WTC11 (cell line): ENCODE data around the gene FHIP1B. TPM values are rescaled to one million over a fixed set of nuclear protein-coding genes. Genes with fewer than 3 reads are reported as not detected.
"Not testable (repeated sequence)": the region's sequence is repeated elsewhere in the genome, so short reads cannot be mapped to it uniquely, and the experiment has no call there.

Source experiments
- ATAC-seq: fragments of 200-7000 bp; cut with Tn5 transposase; 2 replicates; pipeline ENCODE4 v1.10.0; 2021; ENCODE audit warnings: mild to moderate bottlenecking, moderate library complexity
- CTCF ChIA-PET: fragments of 300-600 bp; sonication (Branson Sonifier 250); formaldehyde crosslinking; loops from one replicate; lab custom pipeline; 2021; ENCODE audit warnings: antibody characterized with exemption; lab: Charles Lee
- POLR2A ChIA-PET: fragments of 350-600 bp; sonication (Branson Sonifier 250); formaldehyde crosslinking; loops from one replicate; lab custom pipeline; 2021; ENCODE audit warnings: antibody characterized with exemption; lab: Charles Lee
- DNase-seq: peaks from one replicate; pipeline ENCODE4 v3.0.0; 2021; ENCODE audit warnings: low spot score
- H3K27ac Mint-ChIP-seq: 2 replicates; pipeline ENCODE4 v1.8.0; 2021; ENCODE audit warnings: mixed read lengths
- H3K27me3 Mint-ChIP-seq: 2 replicates; pipeline ENCODE4 v1.8.0; 2021; ENCODE audit warnings: low read depth, mild to moderate bottlenecking, moderate library complexity, mixed read lengths
- H3K36me3 Mint-ChIP-seq: 2 replicates; pipeline ENCODE4 v1.8.0; 2021; ENCODE audit warnings: mixed read lengths
- H3K4me1 Mint-ChIP-seq: 2 replicates; pipeline ENCODE4 v1.8.0; 2022; ENCODE audit warnings: mixed read lengths
- H3K4me3 Mint-ChIP-seq: 2 replicates; pipeline ENCODE4 v1.8.0; 2021; ENCODE audit warnings: mild to moderate bottlenecking, moderate library complexity, mixed read lengths
- H3K9me3 Mint-ChIP-seq: 2 replicates; pipeline ENCODE4 v1.8.0; 2021; ENCODE audit warnings: mixed read lengths
- CBFB ChIP-seq: sonication (generic); formaldehyde crosslinking; IDR thresholded peaks from 2 replicates; pipeline ENCODE4 v1.8.1; 2022; ENCODE audit warnings: mild to moderate bottlenecking, low read depth, missing genetic modification reagents
- EMX1 ChIP-seq: fragments of 250-450 bp; sonication (Bioruptor Pico); IDR thresholded peaks from 2 replicates; pipeline ENCODE4 v1.8.0; 2021; ENCODE audit warnings: mild to moderate bottlenecking
- GABPB1 ChIP-seq: sonication (generic); formaldehyde crosslinking; IDR thresholded peaks from 2 replicates; pipeline ENCODE4 v1.8.1; 2023; ENCODE audit warnings: mild to moderate bottlenecking, missing genetic modification reagents
- HMGA2 ChIP-seq: fragments of 250-450 bp; sonication (Bioruptor Pico); IDR thresholded peaks from 2 replicates; pipeline ENCODE4 v1.4.0; 2021; ENCODE audit warnings: mild to moderate bottlenecking, moderate library complexity
- JUN ChIP-seq: sonication (generic); formaldehyde crosslinking; IDR thresholded peaks from 2 replicates; pipeline ENCODE4 v1.8.0; 2023; ENCODE audit warnings: mild to moderate bottlenecking, missing genetic modification reagents
- MYBL2 ChIP-seq: sonication (generic); formaldehyde crosslinking; IDR thresholded peaks from 2 replicates; pipeline ENCODE4 v1.8.1; 2023; ENCODE audit warnings: mild to moderate bottlenecking, moderate library complexity, missing genetic modification reagents
- NR3C1 ChIP-seq: sonication (generic); formaldehyde crosslinking; conservative IDR thresholded peaks from 2 replicates; pipeline ENCODE4 v1.8.1; 2023; ENCODE audit warnings: low read depth, mild to moderate bottlenecking, missing genetic modification reagents
- RORB ChIP-seq: fragments of 250-450 bp; sonication (Bioruptor Pico); IDR thresholded peaks from 2 replicates; pipeline ENCODE4 v1.9.0; 2021; ENCODE audit warnings: mild to moderate bottlenecking
- TP53 ChIP-seq: sonication (generic); formaldehyde crosslinking; IDR thresholded peaks from 2 replicates; pipeline ENCODE4 v1.8.1; 2023; ENCODE audit warnings: mild to moderate bottlenecking, missing genetic modification reagents
- ZNF138 ChIP-seq: sonication (generic); formaldehyde crosslinking; conservative IDR thresholded peaks from 2 replicates; pipeline ENCODE4 v1.8.1; 2022; ENCODE audit warnings: mild to moderate bottlenecking, moderate library complexity, missing genetic modification reagents
- ZNF232 ChIP-seq: sonication (generic); formaldehyde crosslinking; IDR thresholded peaks from 2 replicates; pipeline ENCODE4 v1.8.0; 2022; ENCODE audit warnings: mild to moderate bottlenecking, missing genetic modification reagents
- total RNA-seq: library from RNA; stranded (reverse); gene quantifications from 3 replicates; pipeline ENCODE4 v1.2.3, GENCODE V29; 2021
- TF ChIP-seq, protein P1 (sequence below): sonication (generic); formaldehyde crosslinking; IDR thresholded peaks from 2 replicates; pipeline ENCODE4 v1.8.1; 2023; ENCODE audit warnings: mild to moderate bottlenecking, missing genetic modification reagents
- TF ChIP-seq, protein P2 (sequence below): fragments of 200-600 bp; IDR thresholded peaks from 2 replicates; pipeline ENCODE4 v1.8.0; 2022; ENCODE audit warnings: antibody characterized with exemption
- TF ChIP-seq, protein P3 (sequence below): fragments of 250-450 bp; sonication (Bioruptor Pico); IDR thresholded peaks from 2 replicates; pipeline ENCODE4 v1.9.0; 2021; ENCODE audit warnings: mild to moderate bottlenecking
- TF ChIP-seq, protein P4 (sequence below): sonication (generic); formaldehyde crosslinking; IDR thresholded peaks from 2 replicates; pipeline ENCODE4 v1.8.1; 2022; ENCODE audit warnings: low read depth, missing genetic modification reagents, borderline replicate concordance
- TF ChIP-seq, protein P5 (sequence below): sonication (generic); formaldehyde crosslinking; IDR thresholded peaks from 2 replicates; pipeline ENCODE4 v1.8.0; 2023; ENCODE audit warnings: mild to moderate bottlenecking, missing genetic modification reagents
- TF ChIP-seq, protein P6 (sequence below): fragments of 250-450 bp; sonication (Bioruptor Pico); IDR thresholded peaks from 2 replicates; pipeline ENCODE4 v2.1.2; 2022; ENCODE audit warnings: mild to moderate bottlenecking, moderate library complexity

The FHIP1B gene
- total RNA-seq, 1 experiment from 2014 or later, result 24.8 TPM

DNA sequence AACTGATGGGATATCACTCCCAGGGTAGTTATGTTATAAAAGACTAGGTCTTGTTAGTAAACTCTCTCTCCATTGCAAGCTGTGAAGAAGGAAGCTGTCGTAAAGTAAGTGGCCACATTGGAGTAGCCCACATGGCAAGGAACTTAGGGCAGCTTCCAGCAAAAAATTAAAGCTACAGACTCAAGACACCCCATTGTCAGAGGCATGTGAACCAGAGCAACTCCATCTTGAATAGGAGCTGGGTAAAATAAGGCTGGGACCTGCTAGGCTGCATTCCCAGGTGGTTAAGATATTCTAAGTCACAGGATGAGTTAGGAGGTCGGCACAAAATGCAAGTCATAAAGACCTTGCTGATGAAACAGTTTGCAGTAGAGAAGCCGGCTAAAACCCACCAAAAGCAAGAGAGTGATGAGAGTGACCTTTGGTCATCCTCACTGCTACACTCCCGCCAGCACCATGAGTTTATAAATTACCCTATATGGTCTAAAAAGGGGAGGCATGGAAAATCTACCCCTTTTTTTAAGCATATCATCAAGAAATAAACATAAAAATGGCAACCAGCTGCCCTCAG is 49.1 kb upstream of the FHIP1B start:
- Mint-ChIP-seq H3K36me3 (no peaks in the 10 kb centered on the region), H3K27ac (no peak overlapping the region), H3K4me1 (peaks cover 22% of the 10 kb centered on the region)
- ATAC-seq (no peak), DNase-seq (no peak)
- ChIA-PET POLR2A (interaction anchor here (1.6 kb wide), 1 partner anchor 40 kb away, joined by 5 read pairs; no protein-coding TSS in a partner anchor), CTCF (interaction anchor here (0.6 to 7.4 kb wide), 8 partner anchors 10 to 184 kb away, joined by 3 to 57 read pairs (median 14); partner anchors contain the start of gene CCKBR)
- TF ChIP-seq CBFB (CRISPR knock-in tag) (no peak), HMGA2 (CRISPR knock-in tag) (no peak), ZNF232 (no peak), RORB (CRISPR knock-in tag) (no peak), EMX1 (CRISPR knock-in tag) (no peak), GABPB1 (CRISPR knock-in tag) (no peak), MYBL2 (CRISPR knock-in tag) (no peak), TP53 (no peak), NR3C1 (CRISPR knock-in tag) (no peak), JUN (CRISPR knock-in tag) (no peak), ZNF138 (CRISPR knock-in tag) (no peak)
- TF ChIP-seq, protein P1, sequence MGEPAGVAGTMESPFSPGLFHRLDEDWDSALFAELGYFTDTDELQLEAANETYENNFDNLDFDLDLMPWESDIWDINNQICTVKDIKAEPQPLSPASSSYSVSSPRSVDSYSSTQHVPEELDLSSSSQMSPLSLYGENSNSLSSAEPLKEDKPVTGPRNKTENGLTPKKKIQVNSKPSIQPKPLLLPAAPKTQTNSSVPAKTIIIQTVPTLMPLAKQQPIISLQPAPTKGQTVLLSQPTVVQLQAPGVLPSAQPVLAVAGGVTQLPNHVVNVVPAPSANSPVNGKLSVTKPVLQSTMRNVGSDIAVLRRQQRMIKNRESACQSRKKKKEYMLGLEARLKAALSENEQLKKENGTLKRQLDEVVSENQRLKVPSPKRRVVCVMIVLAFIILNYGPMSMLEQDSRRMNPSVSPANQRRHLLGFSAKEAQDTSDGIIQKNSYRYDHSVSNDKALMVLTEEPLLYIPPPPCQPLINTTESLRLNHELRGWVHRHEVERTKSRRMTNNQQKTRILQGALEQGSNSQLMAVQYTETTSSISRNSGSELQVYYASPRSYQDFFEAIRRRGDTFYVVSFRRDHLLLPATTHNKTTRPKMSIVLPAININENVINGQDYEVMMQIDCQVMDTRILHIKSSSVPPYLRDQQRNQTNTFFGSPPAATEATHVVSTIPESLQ (CRISPR knock-in tag), result no peak
- TF ChIP-seq, protein P2, sequence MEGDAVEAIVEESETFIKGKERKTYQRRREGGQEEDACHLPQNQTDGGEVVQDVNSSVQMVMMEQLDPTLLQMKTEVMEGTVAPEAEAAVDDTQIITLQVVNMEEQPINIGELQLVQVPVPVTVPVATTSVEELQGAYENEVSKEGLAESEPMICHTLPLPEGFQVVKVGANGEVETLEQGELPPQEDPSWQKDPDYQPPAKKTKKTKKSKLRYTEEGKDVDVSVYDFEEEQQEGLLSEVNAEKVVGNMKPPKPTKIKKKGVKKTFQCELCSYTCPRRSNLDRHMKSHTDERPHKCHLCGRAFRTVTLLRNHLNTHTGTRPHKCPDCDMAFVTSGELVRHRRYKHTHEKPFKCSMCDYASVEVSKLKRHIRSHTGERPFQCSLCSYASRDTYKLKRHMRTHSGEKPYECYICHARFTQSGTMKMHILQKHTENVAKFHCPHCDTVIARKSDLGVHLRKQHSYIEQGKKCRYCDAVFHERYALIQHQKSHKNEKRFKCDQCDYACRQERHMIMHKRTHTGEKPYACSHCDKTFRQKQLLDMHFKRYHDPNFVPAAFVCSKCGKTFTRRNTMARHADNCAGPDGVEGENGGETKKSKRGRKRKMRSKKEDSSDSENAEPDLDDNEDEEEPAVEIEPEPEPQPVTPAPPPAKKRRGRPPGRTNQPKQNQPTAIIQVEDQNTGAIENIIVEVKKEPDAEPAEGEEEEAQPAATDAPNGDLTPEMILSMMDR, result no peak
- TF ChIP-seq, protein P3, sequence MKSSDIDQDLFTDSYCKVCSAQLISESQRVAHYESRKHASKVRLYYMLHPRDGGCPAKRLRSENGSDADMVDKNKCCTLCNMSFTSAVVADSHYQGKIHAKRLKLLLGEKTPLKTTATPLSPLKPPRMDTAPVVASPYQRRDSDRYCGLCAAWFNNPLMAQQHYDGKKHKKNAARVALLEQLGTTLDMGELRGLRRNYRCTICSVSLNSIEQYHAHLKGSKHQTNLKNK (CRISPR knock-in tag), result no peak
- TF ChIP-seq, protein P4, sequence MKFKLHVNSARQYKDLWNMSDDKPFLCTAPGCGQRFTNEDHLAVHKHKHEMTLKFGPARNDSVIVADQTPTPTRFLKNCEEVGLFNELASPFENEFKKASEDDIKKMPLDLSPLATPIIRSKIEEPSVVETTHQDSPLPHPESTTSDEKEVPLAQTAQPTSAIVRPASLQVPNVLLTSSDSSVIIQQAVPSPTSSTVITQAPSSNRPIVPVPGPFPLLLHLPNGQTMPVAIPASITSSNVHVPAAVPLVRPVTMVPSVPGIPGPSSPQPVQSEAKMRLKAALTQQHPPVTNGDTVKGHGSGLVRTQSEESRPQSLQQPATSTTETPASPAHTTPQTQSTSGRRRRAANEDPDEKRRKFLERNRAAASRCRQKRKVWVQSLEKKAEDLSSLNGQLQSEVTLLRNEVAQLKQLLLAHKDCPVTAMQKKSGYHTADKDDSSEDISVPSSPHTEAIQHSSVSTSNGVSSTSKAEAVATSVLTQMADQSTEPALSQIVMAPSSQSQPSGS (CRISPR knock-in tag), result no peak
- TF ChIP-seq, protein P5, sequence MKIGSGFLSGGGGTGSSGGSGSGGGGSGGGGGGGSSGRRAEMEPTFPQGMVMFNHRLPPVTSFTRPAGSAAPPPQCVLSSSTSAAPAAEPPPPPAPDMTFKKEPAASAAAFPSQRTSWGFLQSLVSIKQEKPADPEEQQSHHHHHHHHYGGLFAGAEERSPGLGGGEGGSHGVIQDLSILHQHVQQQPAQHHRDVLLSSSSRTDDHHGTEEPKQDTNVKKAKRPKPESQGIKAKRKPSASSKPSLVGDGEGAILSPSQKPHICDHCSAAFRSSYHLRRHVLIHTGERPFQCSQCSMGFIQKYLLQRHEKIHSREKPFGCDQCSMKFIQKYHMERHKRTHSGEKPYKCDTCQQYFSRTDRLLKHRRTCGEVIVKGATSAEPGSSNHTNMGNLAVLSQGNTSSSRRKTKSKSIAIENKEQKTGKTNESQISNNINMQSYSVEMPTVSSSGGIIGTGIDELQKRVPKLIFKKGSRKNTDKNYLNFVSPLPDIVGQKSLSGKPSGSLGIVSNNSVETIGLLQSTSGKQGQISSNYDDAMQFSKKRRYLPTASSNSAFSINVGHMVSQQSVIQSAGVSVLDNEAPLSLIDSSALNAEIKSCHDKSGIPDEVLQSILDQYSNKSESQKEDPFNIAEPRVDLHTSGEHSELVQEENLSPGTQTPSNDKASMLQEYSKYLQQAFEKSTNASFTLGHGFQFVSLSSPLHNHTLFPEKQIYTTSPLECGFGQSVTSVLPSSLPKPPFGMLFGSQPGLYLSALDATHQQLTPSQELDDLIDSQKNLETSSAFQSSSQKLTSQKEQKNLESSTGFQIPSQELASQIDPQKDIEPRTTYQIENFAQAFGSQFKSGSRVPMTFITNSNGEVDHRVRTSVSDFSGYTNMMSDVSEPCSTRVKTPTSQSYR (CRISPR knock-in tag), result no peak
- TF ChIP-seq, protein P6, sequence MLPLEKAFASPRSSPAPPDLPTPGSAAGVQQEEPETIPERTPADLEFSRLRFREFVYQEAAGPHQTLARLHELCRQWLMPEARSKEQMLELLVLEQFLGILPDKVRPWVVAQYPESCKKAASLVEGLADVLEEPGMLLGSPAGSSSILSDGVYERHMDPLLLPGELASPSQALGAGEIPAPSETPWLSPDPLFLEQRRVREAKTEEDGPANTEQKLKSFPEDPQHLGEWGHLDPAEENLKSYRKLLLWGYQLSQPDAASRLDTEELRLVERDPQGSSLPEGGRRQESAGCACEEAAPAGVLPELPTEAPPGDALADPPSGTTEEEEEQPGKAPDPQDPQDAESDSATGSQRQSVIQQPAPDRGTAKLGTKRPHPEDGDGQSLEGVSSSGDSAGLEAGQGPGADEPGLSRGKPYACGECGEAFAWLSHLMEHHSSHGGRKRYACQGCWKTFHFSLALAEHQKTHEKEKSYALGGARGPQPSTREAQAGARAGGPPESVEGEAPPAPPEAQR (CRISPR knock-in tag), result no peak
- TF ChIP-seq, all 79 proteins: peak for 0
- H3K27me3 Mint-ChIP-seq, result peaks cover 98% of the 10 kb centered on the region
- H3K4me3 Mint-ChIP-seq, result no peak overlapping the region
- no peaks in the 10 kb centered on the region for H3K9me3 Mint-ChIP-seq

DNA sequence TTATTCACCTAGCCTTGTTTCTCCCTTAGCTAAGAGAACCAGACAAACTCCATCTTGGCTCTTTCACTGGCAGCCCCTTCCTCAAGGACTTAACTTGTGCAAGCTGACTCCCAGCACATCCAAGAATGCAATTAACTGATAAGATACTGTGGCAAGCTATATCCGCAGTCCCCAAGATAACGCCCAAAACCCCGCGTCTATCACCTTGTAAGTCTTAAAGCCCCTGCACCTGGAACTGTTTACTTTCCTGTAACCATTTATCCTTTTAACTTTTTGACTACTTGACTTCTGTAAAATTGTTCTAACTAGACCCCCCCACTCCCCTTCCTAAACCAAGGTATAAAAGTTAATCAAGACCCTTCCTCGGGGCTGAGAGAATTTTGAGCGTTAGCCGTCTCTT is 46.4 kb upstream of the FHIP1B start:
- Mint-ChIP-seq H3K27me3 (peaks cover 95% of the 10 kb centered on the region), H3K4me1 (peaks cover 14% of the 10 kb centered on the region)
- H3K27ac Mint-ChIP-seq, ATAC-seq, H3K36me3 Mint-ChIP-seq, H3K9me3 Mint-ChIP-seq, POLR2A ChIA-PET, DNase-seq, H3K4me3 Mint-ChIP-seq: not testable (repeated sequence)
- CTCF ChIA-PET, result interaction anchor here (1.0 to 4.3 kb wide), 8 partner anchors 10 to 257 kb away, joined by 3 to 39 read pairs (median 22); no protein-coding TSS in a partner anchor
